K562 (cell line): ENCODE data around the gene HDHD5. TPM values are rescaled to one million over a fixed set of nuclear protein-coding genes. Genes with fewer than 3 reads are reported as not detected.

Experiments
- ATAC-seq: fragments of 200-7000 bp; cut with Tn5 transposase; 3 replicates; pipeline ENCODE4 v1.9.1; 2020; ENCODE audit warnings: moderate library complexity
- BruUV-seq: library from RNA; stranded (reverse); fragments of 400-500 nt; replicated peaks from 2 replicates; lab custom pipeline; 2021; lab: Mats Ljungman, UMichigan
- CTCF ChIA-PET: fragments of 300-600 bp; formaldehyde crosslinking; extraction: SDS; loops from one replicate; lab custom pipeline; 2021; ENCODE audit warnings: low intra/inter-chr PET ratio; lab: Yijun Ruan, JAX
- POLR2A ChIA-PET: fragments of 300-600, 350-650 bp; sonication (Branson Sonifier 250); formaldehyde crosslinking; extraction: SDS; loops from one replicate; lab custom pipeline; 2021; ENCODE audit warnings: antibody characterized with exemption, inconsistent platforms; lab: Yijun Ruan, JAX
- DNase-seq, 4 experiments: peaks; one replicate each; pipeline versions ENCODE4 v3.0.0 to v3.0.0-alpha.2; 2011 to 2018; ENCODE audit warnings: low spot score in 3 of 4, mixed read lengths in 3 of 4; ENCODE audit errors: extremely low read depth in 1 of 4
- FAIRE-seq: peaks from 2 replicates; lab custom pipeline; 2011; peaks lifted over from hg19 to GRCh38; lab: Jason Lieb, UNC
- H2AFZ ChIP-seq: 2 replicates; pipeline ENCODE4 v1.6.0; 2011; ENCODE audit warnings: low read depth, low read length, control low read depth, inconsistent platforms
- H3K27ac ChIP-seq: fragments of 200-600 bp; 3 replicates; pipeline ENCODE4 v1.8.0; 2011; ENCODE audit warnings: low read depth, mild to moderate bottlenecking, control low read depth, inconsistent platforms, low read length, moderate library complexity, mixed read lengths; ENCODE audit errors: extremely low read depth
- H3K27me3 ChIP-seq, 2 experiments: fragments of 300-600 bp in 1 of 2; 2 replicates in 1 of 2; 3 replicates in 1 of 2; pipeline versions ENCODE4 v1.6.0 to v1.8.0; 2011; ENCODE audit warnings: inconsistent platforms in 2 of 2, low read length in 2 of 2, mild to moderate bottlenecking in 1 of 2, mixed read lengths in 1 of 2, moderate library complexity in 1 of 2; ENCODE audit not compliant: control insufficient read depth in 2 of 2, insufficient read depth in 2 of 2
- H3K36me3 ChIP-seq: fragments of 300-600 bp; 3 replicates; pipeline ENCODE4 v1.8.0; 2011; ENCODE audit warnings: mild to moderate bottlenecking, low read length, inconsistent platforms; ENCODE audit not compliant: control insufficient read depth, insufficient read depth
- H3K4me1 ChIP-seq, 2 experiments: fragments of 200-600 bp in 1 of 2; replicated peaks in 1 of 2; 2 replicates in 1 of 2; 3 replicates in 1 of 2; pipeline versions ENCODE4 v1.5.1 to v1.8.0; 2011; ENCODE audit warnings: inconsistent platforms in 2 of 2, low read length in 2 of 2, mild to moderate bottlenecking in 1 of 2, mixed read lengths in 1 of 2, moderate library complexity in 1 of 2; ENCODE audit not compliant: control insufficient read depth in 2 of 2, insufficient read depth in 2 of 2
- H3K4me2 ChIP-seq: 2 replicates; pipeline ENCODE4 v1.6.1; 2011; ENCODE audit warnings: low read length, control low read depth, inconsistent platforms, mixed read lengths; ENCODE audit not compliant: insufficient read depth
- H3K4me3 ChIP-seq: fragments of 200-600 bp; sonication (generic), shearing (Covaris generic); 2 replicates; pipeline ENCODE4 v1.5.1; 2016; ENCODE audit warnings: control low read depth, inconsistent platforms
- H3K79me2 ChIP-seq: fragments of 200-600 bp; 3 replicates; pipeline ENCODE4 v1.8.0; 2011; ENCODE audit warnings: low read length, inconsistent platforms; ENCODE audit not compliant: control insufficient read depth, insufficient read depth
- H3K9ac ChIP-seq, 2 experiments: 2 replicates each; pipeline versions ENCODE4 v1.6.0 to v1.6.1; 2011; ENCODE audit warnings: low read depth in 2 of 2, low read length in 2 of 2, control low read depth in 1 of 2, inconsistent platforms in 1 of 2, mild to moderate bottlenecking in 1 of 2, mixed read lengths in 1 of 2; ENCODE audit not compliant: insufficient read depth in 1 of 2
- H3K9me1 ChIP-seq: one replicate; pipeline ENCODE4 v1.6.0; 2011; ENCODE audit warnings: inconsistent platforms, mild to moderate bottlenecking, low read length, moderate library complexity; ENCODE audit not compliant: control insufficient read depth, insufficient read depth
- H3K9me3 ChIP-seq: replicated peaks from 2 replicates; pipeline ENCODE4 v1.5.1; 2011; ENCODE audit warnings: low read depth, low read length, inconsistent platforms; ENCODE audit not compliant: control insufficient read depth, insufficient read depth
- H4K20me1 ChIP-seq: replicated peaks from 2 replicates; pipeline ENCODE4 v1.6.1; 2011; ENCODE audit warnings: low read length, inconsistent platforms, mixed read lengths; ENCODE audit not compliant: control insufficient read depth, insufficient read depth
- EHMT2 ChIP-seq: fragments of 450-650 bp; IDR thresholded peaks from 2 replicates; pipeline ENCODE4 v1.6.1; 2018; ENCODE audit warnings: antibody characterized with exemption
- MAZ ChIP-seq, 2 experiments: fragments of 450-650 bp in 1 of 2; sonication (generic) in 1 of 2; formaldehyde crosslinking; IDR thresholded peaks in 1 of 2; conservative IDR thresholded peaks in 1 of 2; 2 replicates each; pipeline versions ENCODE4 v1.4.0 to v1.5.0; 2020; ENCODE audit warnings: mild to moderate bottlenecking in 1 of 2, missing genetic modification reagents in 1 of 2
- MIER1 ChIP-seq: fragments of 450-650 bp; IDR thresholded peaks from 2 replicates; pipeline ENCODE4 v1.6.1; 2016; ENCODE audit warnings: antibody characterized with exemption, mild to moderate bottlenecking, low read depth
- NR3C1 ChIP-seq: sonication (generic); formaldehyde crosslinking; IDR thresholded peaks from 2 replicates; pipeline ENCODE4 v1.8.1; 2022; ENCODE audit warnings: missing genetic modification reagents
- PCBP1 ChIP-seq: fragments of 200-400 bp; formaldehyde crosslinking; IDR thresholded peaks from 2 replicates; pipeline ENCODE4 v1.6.1; 2018; ENCODE audit warnings: mild to moderate bottlenecking, low read depth, low read length; ENCODE audit not compliant: poor library complexity, severe bottlenecking
- WHSC1 ChIP-seq: IDR thresholded peaks from one replicate; pipeline ENCODE4 v1.6.1; 2012; ENCODE audit warnings: low read length, control low read depth, inconsistent platforms
- ZBTB1 ChIP-seq: sonication (generic); formaldehyde crosslinking; IDR thresholded peaks from 2 replicates; pipeline ENCODE4 v1.8.1; 2023; ENCODE audit warnings: missing genetic modification reagents, low read depth, mild to moderate bottlenecking, borderline replicate concordance
- ZNF232 ChIP-seq: sonication (generic); formaldehyde crosslinking; IDR thresholded peaks from 2 replicates; pipeline ENCODE4 v1.8.0; 2022; ENCODE audit warnings: mild to moderate bottlenecking, missing genetic modification reagents
- WGBS: fragments of 100-300 bp; shearing (Covaris generic); methylation state at CpG from one replicate; pipeline ENCODE4 v1.1.6; 2016; ENCODE audit warnings: low coverage, mixed read lengths; ENCODE audit not compliant: insufficient coverage; ENCODE audit errors: missing lambda C conversion rate; 5-methylcytosine and 5-hydroxymethylcytosine counted together
- in situ Hi-C: fragments of 300-500 bp; cut with MboI; formaldehyde crosslinking; loops from 4 replicates; pipeline ENCODE4 v1.15.0; 2018; ENCODE audit warnings: inconsistent platforms, mixed read lengths
- intact Hi-C: fragments of 100-400 bp; cut with micrococcal nuclease; formaldehyde crosslinking; loops from 2 replicates; pipeline ENCODE4 v1.14.2; 2022
- polyA plus RNA-seq, 8 experiments: library from polyadenylated mRNA; depleted of rRNA in 4 of 8; stranded (reverse) in 5 of 8; unstranded in 3 of 8; fragments of >200 nt; fragmentation: Nextera tagmentation in 2 of 8; fragmentation: Illumina TruSeq in 1 of 8; extraction: Ambion mirVana in 2 of 8; extraction: Trizol in 1 of 8; gene quantifications; 2 replicates each; pipeline versions ENCODE4 v1.2.1 to v1.2.3, GENCODE V29; 2011 to 2014; ENCODE audit warnings: inconsistent platforms in 1 of 8, missing spikeins in 1 of 8
- total RNA-seq, 7 experiments: library from RNA; depleted of rRNA in 6 of 7; stranded (reverse); fragments of >200 nt in 6 of 7; fragmentation: Illumina TruSeq in 2 of 7; extraction: Trizol in 2 of 7; gene quantifications; 2 replicates each; pipeline versions ENCODE4 v1.2.1 to v1.2.3, GENCODE V29; 2011 to 2021; ENCODE audit warnings: low replicate concordance in 1 of 7
- TF ChIP-seq, protein P1 (sequence below): IDR thresholded peaks from 2 replicates; pipeline ENCODE4 v1.6.1; 2014; ENCODE audit warnings: antibody characterized with exemption
- TF ChIP-seq, protein P2 (sequence below), 2 experiments: IDR thresholded peaks; 2 replicates each; pipeline ENCODE4 v1.6.1; 2011; ENCODE audit warnings: borderline replicate concordance in 1 of 2, control low read depth in 1 of 2, low read depth in 1 of 2, low read length in 1 of 2, mild to moderate bottlenecking in 1 of 2, mixed read lengths in 1 of 2, moderate library complexity in 1 of 2; ENCODE audit not compliant: insufficient read depth in 1 of 2, insufficient read length in 1 of 2, poor library complexity in 1 of 2, severe bottlenecking in 1 of 2; ENCODE audit errors: extremely low read depth in 1 of 2

The HDHD5 gene
- total and polyA plus RNA-seq, 9 of the 15 experiments (the other 6 are each of a cell fraction or from before 2014, with no cell fraction given): 1.6 to 36.6 (median 24.2) TPM

DNA sequence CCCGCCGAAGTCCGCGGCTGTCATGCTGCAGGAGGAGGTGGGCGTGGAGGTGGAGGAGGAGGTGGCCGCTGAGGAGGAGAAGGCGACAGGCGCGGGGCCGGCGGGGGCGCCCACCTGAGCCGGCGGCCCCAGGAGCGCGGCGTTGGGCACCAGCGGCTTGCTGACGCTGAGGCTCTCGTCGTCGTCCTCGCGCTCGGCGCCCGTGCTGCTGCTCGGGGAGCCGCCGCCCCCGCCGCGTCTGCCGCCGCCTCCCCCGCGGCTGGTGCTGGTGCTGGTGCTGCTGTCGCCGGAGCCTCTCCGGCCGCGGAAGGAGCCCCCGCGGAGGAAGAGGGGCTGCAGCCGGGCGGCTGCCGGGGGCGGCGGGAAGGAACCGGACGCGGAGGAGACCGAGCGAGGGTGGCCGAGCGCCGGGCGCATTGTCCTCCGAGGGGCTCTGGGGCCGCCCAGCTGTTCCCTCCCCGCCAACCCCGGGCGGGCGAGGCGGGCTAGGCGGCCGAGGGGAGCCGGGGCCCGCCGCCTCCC lies 38.3 kb downstream of the HDHD5 start:
- 4% methylated on average over 18 of the region's 70 CpGs for WGBS
- CTCF ChIA-PET: no interaction called here

DNA sequence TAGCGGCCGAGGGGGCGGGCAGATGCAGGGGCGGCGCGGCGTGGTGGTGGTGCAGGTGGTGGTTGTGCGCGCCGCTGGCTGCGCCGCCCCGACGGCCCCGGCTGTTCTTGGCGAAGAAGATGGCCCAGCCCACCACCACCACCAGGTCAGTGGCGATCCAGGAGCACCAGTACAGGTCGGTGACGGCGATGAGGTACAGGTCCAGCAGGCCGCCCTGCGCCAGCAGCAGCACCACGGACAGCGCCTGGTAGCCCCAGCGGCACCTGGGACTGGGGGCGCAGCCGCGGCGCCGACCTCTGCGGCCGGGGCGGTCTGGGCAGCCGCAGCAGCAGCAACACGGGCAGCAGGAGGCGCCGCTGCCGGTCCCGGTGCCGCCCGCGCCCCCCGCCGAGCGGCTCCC lies 38.8 kb downstream of the HDHD5 start:
- no peaks in the 10 kb centered on the region for H3K36me3 ChIP-seq
- no peak overlapping the region for H3K4me3 ChIP-seq
- ChIA-PET CTCF (interaction anchor here (0.5 kb wide), 1 partner anchor 57 kb away, joined by 3 read pairs; no protein-coding TSS in a partner anchor), POLR2A (no interaction called here)
- ATAC-seq (peak; percentile 81), FAIRE-seq (no peak), DNase-seq (peak; percentile 71 to 85 (median 78))
- peaks cover 0 to 25% of the 10 kb centered on the region in 2 experiments; a peak in 2 of 5 replicates for H3K4me1 ChIP-seq
- peaks cover 13% of the 10 kb centered on the region for H4K20me1 ChIP-seq
- H3K27ac ChIP-seq: no peak overlapping the region
- no peak overlapping the region for H3K9ac ChIP-seq
- intact Hi-C loops: loop anchor here (5.0 kb wide), 1 partner anchor 52 kb away; no protein-coding TSS in a partner anchor
- H3K9me3 ChIP-seq: no peaks in the 10 kb centered on the region
- no peak overlapping the region for H3K4me2 ChIP-seq
- H3K27me3 ChIP-seq: peaks cover 31 to 69% of the 10 kb centered on the region in 2 experiments
- WGBS: 21% methylated on average over 27 of the region's 45 CpGs
- no peaks in the 10 kb centered on the region for H3K9me1 ChIP-seq
- BruUV-seq: no TSS peak
- in situ Hi-C loops: no loop called here
- no peaks in the 10 kb centered on the region for H3K79me2 ChIP-seq
- no peak overlapping the region for H2AFZ ChIP-seq
- TF ChIP-seq ZBTB1 (CRISPR knock-in tag) (peak; percentile 93), MIER1 (peak; percentile 73), ZNF232 (CRISPR knock-in tag) (peak; percentile 54; the same call in 1 of the 2 replicates), NR3C1 (peak; percentile 38; the same call in 1 of the 2 replicates), MAZ (CRISPR knock-in tag; conservative IDR thresholded peaks at IDR 0.05 in 1 of 2, IDR thresholded peaks at IDR 0.05 in 1 of 2) (peak in 1 of 2 experiments; percentile 25; a peak in 1 of 4 replicates), EHMT2 (peak; percentile 94)
- TF ChIP-seq, protein P1, sequence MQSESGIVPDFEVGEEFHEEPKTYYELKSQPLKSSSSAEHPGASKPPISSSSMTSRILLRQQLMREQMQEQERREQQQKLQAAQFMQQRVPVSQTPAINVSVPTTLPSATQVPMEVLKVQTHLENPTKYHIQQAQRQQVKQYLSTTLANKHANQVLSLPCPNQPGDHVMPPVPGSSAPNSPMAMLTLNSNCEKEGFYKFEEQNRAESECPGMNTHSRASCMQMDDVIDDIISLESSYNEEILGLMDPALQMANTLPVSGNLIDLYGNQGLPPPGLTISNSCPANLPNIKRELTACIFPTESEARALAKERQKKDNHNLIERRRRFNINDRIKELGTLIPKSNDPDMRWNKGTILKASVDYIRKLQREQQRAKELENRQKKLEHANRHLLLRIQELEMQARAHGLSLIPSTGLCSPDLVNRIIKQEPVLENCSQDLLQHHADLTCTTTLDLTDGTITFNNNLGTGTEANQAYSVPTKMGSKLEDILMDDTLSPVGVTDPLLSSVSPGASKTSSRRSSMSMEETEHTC: no peak
- TF ChIP-seq, protein P2, sequence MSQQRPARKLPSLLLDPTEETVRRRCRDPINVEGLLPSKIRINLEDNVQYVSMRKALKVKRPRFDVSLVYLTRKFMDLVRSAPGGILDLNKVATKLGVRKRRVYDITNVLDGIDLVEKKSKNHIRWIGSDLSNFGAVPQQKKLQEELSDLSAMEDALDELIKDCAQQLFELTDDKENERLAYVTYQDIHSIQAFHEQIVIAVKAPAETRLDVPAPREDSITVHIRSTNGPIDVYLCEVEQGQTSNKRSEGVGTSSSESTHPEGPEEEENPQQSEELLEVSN (IDR thresholded peaks at IDR 0.05; ENCODE audit: borderline replicate concordance in 1 of 2, extremely low read depth in 1 of 2, insufficient read depth in 1 of 2, insufficient read length in 1 of 2, low read depth in 1 of 2, low read length in 1 of 2, poor library complexity in 1 of 2, severe bottlenecking in 1 of 2): peak in 1 of 2 experiments; percentile 18

More for the DNA sequence above, 38.3 kb downstream of the HDHD5 start:
- peak in 3 of 4 experiments; percentile 20 to 40 (median 36) for DNase-seq
- Histone ChIP-seq H3K4me2 (no peak overlapping the region), H3K79me2 (no peaks in the 10 kb centered on the region), H4K20me1 (peaks cover 13% of the 10 kb centered on the region), H3K4me1 (peaks cover 0 to 25% of the 10 kb centered on the region in 2 experiments; a peak in 2 of 5 replicates), H3K27ac (no peak overlapping the region), H3K4me3 (peak overlapping the region; percentile 26), H3K9me3 (no peaks in the 10 kb centered on the region), H2AFZ (no peak overlapping the region), H3K9me1 (no peaks in the 10 kb centered on the region), H3K9ac (no peak overlapping the region)
- intact Hi-C loops (loop anchor here (5.0 kb wide), 1 partner anchor 52 kb away; no protein-coding TSS in a partner anchor), in situ Hi-C loops (no loop called here)
- POLR2A ChIA-PET: no interaction called here
- ATAC-seq: peak; percentile 22
- FAIRE-seq: no peak
- TF ChIP-seq PCBP1 (peak; percentile 40), WHSC1 (no peak)
- TF ChIP-seq, protein P2 (IDR thresholded peaks at IDR 0.05; ENCODE audit: borderline replicate concordance in 1 of 2, extremely low read depth in 1 of 2, insufficient read depth in 1 of 2, insufficient read length in 1 of 2, low read depth in 1 of 2, low read length in 1 of 2, poor library complexity in 1 of 2, severe bottlenecking in 1 of 2): peak in 1 of 2 experiments; percentile 12
- TF ChIP-seq, all 486 proteins: peak for 2
- H3K27me3 ChIP-seq: peaks cover 31 to 66% of the 10 kb centered on the region in 2 experiments
- no peaks in the 10 kb centered on the region for H3K36me3 ChIP-seq
- BruUV-seq: no TSS peak
